GM18861 (cell line): Measurements from ENCODE around the gene IL15.
"Not testable (repeated sequence)": the region's sequence is repeated elsewhere in the genome, so short reads cannot be mapped to it uniquely, and the experiment has no call there.

Experiments used
- ATAC-seq: cut with Tn5 transposase; IDR thresholded peaks from one replicate; pipeline ENCODE4 v1.9.1; 2021; ENCODE audit not compliant: unreplicated experiment

The IL15 gene

DNA sequence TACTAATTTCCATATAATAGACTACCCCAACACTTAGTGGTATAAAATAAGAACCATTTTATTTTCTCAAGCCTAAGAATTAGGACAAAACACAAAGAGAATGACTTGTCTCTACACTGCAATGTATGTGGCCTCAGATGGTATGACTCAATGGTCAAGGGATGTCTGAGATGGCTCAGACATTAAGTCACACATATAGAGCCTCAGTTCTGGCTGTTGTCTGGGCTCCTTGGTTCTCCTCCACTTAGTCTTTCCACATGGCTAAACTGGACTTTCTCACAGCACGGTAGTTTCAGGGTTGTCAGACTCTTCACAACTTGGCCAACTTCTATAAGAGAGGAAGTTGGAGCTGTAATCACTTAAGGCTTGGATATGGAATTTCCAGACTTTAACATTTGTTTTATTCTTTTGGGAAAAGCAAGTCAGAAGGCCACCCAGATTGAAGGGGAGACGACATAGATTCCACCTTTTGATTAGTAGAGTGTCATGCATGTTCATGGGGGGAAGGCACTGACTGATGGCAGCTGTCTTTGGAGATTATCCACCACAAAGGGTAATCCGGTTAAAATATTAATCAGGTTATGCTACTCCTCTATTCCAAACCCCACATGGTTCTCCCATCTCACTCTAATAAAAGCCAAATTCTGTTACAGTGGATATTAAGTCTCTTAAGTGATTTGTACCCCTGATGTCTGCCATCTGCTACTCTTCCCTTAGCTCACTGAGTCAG is 9.4 kb downstream of the IL15 start:
- ATAC-seq: no peak

GRCh38 chr4:141646969-141647368 is 10.6 kb downstream of the IL15 start:
- no peak for ATAC-seq

DNA sequence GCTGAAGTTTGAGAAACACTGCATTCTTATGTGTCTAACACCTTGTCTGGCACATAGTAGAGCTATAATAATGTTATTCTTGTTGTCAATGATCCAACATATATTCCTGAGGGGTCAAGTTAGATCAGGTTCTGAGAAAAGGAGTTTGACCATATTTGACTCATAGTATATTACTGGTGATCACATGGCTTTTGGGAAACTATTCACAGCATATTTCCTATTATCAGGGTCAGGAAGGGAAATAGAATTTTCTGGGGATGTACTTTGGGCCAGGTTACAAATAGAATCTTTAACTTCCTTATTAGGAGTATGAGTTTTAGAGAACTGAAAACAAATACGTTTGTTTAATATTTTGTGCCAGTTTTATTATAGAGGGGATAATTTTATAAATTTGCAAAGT is 11.6 kb downstream of the IL15 start:
- no peak for ATAC-seq

DNA sequence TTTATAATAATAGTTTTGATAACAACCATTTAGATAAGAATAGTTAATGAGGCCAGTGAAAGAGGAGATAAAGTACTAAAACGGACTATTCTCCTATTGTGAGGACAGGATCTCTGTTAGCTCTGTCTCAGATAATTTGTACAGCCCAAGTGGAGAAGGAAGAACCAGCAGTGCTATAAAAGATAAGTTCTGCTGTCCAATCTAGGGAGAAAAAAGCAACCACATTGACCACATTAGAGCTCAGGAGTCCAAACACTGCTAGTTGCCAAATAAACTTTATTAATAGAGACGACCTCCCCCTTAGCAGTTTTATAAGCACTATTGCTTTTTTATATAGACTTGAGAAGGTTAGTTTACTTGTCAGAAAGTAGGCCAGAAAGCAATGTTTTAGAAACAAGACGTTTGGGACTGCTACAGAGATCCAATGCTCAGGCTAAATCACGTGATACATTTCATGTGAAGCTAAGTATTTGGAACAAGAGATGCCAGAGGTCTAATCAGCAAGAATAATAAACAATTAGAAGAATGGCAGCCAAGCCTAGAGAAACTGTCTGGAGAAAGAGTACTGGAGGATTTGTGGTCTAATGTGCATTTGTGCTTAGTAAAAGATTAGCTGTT is 15.9 kb downstream of the IL15 start:
- ATAC-seq: no peak

GRCh38 chr4:141654098-141654497 is 17.7 kb downstream of the IL15 start:
- ATAC-seq: no peak

GRCh38 chr4:141656031-141656430 is 19.6 kb downstream of the IL15 start:
- ATAC-seq: no peak

DNA sequence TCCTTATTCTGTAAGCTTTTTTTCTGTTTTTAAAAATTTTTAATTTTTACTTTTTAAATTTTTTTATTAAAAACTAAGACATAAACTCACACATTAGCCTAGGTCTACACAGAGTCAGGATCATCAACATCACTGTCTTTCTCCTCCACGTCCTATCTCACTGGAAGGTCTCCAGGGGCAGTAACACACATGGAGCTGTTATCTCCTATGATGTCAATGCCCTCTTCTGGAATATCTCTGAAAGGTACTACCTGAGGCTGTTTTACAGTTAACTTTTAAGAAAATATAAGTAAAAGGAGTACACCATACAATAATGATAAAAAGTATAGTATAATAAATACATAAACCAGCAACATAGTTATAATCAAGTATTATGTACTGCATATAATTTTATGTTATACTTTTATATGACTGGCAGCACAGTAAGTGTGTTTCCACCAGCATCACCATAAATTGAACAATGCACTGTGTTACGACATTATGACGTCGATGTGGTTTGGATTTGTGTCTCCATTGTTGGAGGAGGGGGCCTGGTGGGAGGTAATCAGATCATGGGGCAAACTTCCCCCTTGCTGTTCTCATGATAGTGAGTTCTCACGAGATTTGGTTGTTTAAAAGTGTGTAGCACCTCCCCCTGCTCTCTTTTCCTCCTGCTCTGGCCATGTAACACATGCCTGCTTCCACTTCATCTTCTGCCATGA is 21.3 kb downstream of the IL15 start:
- ATAC-seq: no peak

DNA sequence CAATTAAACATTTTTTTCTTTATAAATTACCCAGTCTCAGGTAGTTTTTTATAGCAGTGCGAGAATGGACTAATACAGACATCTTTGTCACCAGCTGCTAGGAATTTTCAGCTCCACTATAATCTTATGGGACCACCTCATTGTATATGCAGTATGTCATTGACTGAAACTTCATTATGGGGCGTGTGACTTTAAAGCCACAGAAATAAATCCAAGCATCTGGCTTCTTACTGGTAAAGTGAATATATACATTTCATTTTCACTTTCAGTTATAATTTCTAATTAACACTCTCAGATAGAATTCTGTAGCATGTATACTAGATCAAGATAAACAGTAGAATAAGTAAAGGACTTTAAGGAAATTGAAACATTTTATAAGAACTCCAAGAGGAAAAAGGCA is 21.9 kb downstream of the IL15 start:
- ATAC-seq: peak; percentile 43

DNA sequence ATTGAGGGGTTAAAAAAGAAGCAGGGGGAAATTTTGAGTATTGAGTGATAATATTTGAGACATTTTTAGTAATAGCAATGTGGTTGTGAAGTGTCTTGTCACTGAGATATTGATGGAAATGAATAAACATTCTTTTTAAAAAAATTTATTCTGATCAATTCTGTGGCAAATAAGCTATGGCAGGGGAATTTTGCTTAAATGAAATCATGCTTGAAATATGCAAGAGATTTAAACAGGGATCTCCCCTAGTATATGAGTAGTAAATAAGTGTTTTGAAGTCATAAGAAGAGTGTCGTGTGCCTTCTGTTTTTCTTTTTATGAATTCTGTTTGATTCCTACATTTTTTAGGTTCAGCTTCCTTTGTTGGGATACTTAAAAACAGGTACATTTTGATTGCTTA is 23.2 kb downstream of the IL15 start:
- no peak for ATAC-seq

DNA sequence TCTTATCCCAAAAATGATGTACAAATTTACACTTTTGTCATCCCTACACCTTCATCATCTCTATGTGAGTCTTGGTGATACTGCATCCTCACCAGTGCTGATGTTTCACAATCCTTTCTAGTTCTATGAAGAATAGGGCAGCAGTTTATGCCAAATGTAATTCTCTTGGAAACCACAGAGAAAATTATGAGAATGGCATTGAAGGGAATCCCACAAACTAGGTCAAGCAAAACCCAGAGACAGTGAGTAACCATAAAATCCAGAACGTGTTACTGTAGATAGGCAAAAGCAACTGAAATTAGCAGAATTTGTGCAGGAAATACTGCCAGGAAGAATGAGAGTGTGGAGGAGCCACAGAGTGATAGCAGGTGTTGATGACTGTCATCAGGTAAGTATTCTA is 24.5 kb downstream of the IL15 start:
- ATAC-seq: no peak

DNA sequence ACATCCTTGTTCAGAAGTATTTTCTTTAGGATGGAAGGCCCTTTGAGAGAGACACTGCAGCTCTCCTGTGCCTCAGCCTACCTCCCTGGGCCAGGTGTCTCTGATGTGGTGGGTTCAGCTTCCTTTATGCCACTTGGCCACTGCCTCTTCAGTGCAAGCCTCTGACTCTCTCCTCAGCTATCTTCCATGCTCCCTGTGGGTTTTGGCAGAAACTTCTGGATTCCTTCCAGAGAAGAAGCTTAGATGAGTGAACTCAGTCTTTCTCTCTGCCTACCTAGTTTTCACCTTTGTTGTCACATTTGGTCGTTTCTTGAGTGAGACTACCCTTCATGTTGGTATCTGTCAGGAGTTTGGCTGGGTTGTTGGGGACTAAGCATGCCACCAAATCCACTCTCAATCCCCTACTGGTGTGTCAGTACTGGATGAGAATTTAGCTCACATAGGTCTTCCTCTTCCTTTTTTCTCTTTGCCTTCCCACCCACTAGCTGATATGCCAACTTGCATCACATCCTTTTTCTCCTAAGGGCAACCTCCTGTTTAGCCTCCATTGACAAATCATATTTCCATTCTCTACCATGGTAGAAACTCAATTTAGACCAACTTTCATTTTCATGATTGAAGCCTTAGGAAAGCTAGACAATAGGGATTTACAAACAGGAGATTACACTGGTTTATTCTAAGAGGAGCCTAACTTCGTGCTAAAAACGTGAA is 32.0 kb downstream of the IL15 start:
- no peak for ATAC-seq

- no peak for ATAC-seq
These were observed 33.1 kb downstream of the IL15 start for GRCh38 chr4:141669501-141669900.

- ATAC-seq: no peak
These were observed 39.0 kb downstream of the IL15 start for GRCh38 chr4:141675384-141675783.

- ATAC-seq: no peak
These were observed 39.8 kb downstream of the IL15 start for GRCh38 chr4:141676087-141676670.

GRCh38 chr4:141680060-141680459 is 43.7 kb downstream of the IL15 start:
- no peak for ATAC-seq

DNA sequence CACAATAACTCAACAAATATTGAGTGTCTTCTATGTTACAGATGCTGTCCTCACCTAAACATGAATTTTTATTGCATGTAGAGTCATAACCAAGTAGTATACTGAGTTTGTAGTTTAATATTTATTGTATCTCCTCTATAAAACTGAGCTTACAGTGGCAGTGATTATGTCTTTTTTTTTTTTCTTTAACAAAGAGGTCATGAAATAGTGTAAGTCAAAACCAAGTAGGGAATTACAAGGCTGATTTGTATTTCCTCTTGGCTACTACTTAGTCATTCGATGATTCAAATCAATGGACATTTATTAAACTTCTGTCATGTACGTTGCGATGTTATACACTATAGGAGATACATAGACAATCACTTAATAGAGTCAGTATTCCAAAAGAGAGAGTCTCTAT is 48.4 kb downstream of the IL15 start:
- no peak for ATAC-seq

DNA sequence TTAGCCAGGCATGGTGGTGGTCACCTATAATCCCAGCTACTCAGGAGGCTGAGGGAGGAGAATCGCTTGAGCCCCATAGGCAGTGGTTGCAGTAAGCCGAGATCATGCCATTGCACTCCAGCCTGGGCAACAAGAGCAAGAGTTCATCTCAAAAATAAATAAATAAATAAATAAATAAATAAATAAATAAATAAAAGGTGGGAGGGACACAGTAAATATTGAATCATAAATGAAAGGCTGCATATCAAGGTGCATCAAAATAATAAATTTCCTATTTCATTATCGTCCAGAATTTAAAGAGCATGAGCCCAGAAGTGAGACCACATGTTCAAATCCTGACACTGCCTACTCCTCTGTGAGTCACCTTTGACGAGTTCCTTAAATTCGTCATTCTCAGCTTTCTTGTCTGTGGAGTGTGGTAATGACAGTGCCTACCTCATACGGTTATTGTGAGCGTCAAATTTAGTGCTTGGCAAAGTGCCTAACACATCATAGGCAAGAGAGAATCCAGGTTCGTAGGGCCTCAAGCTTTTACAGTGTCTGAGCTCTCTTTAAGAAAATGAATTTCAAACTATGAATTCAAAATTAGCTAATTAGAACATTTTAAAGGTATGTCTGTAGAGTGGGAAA is 49.9 kb downstream of the IL15 start:
- no peak for ATAC-seq

GRCh38 chr4:141686879-141687278 is 50.5 kb downstream of the IL15 start:
- ATAC-seq: no peak

GRCh38 chr4:141689726-141690296 is 53.4 kb downstream of the IL15 start:
- ATAC-seq: not testable (repeated sequence)

GRCh38 chr4:141691247-141691646 is 54.9 kb downstream of the IL15 start:
- ATAC-seq: not testable (repeated sequence)
